ENCODE results near the gene OLAH.
"Not testable (repeated sequence)": the region's sequence is repeated elsewhere in the genome, so short reads cannot be mapped to it uniquely, and the experiment has no call there.

OLAH gene

GRCh38 chr10:15043674-15044073 lies at the start of gene OLAH:
Gene OLAH (plus strand): TSS chr10:15043943. CDS start chr10:15047289, 3,346 bp downstream.
- DNase-seq: no peak

DNA sequence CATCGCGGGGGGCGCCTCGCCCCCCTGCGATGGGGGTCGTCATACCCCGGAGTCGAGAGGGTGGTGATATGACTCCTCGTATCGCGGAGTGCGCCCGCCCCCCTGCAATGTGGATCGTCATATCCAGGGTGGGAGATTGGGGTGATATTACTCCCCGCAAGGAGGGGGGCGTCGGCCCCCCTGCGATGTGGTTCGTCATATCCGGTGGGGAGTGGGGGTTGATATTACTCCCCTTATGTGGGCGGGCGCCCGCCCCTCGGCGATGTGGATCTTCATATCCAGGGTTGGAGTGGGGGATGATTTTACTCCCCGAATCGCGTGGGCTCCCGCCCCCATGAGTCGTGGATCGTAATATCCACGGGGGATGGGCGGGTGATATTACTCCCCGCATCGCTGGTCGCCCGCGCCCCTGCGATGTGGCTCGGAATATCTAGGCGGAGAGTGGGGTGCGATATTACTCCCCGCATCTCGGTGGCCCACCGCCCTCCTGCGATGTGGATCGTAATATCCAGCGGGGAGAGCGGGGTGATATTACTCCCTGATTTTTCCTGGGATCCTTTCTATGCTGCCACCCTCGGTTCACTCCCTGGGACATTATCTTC lies 47.7 kb upstream of the OLAH start:
- DNase-seq: no peak

DNA sequence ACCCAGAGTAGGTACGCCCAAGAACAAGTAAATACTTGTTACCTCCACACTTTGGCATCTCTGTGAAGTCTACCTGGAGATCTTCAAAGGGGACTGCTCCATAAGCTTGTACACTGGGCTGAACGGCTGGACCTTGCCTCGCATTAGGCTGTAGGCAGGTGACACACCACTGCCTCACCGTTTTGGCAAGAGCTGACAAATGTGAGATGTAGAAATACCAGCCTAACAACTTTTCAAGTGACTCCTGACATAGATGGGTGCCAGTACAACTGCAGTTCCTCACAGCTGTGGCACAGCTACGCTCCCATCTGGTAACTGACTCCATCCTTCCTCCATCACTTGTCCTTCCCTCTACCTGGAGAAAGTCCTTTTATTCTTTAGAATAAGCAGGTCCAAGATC lies 30.2 kb upstream of the OLAH start:
- DNase-seq: not testable (repeated sequence)

DNA sequence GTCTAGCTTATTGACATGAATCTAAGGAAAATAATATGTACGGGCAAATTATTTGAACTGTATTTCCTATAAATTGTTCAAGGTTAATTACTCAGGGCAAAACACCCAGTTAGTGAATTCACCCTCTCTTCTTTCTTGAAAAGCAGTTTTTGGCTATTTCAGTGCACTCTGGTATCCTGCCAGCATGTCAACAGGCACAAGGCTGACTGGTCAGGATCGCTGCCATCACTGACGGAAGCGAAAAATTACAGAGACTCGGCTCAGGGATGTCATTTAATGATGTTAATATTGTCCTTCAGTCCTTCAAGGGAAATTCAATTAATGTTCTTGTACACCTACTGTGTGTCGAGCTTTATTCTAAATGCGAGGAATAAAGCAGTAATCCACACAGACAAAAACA lies 28.3 kb upstream of the OLAH start:
- no peak for DNase-seq

- DNase-seq: not testable (repeated sequence)
These were observed 22.8 kb upstream of the OLAH start for GRCh38 chr10:15020966-15021365.

DNA sequence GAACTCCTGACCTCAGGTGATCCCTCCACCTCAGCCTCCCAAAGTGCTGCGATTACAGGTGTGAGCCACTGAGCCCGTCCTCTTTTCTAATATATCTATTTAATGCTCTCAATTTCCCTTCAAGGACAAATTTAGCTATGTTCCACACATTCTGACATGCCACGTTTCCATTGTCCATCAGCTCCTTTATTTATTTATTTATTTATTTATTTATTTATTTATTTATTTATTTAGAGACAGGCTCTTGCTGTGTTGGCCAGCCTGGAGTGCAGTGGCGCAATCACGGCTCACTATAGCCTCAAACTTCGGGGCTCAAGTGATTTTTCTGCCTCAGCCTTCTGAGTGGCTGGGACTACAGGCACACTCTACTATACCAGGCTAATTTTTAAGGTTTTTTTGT lies 20.7 kb upstream of the OLAH start:
- not testable (repeated sequence) for DNase-seq

DNA sequence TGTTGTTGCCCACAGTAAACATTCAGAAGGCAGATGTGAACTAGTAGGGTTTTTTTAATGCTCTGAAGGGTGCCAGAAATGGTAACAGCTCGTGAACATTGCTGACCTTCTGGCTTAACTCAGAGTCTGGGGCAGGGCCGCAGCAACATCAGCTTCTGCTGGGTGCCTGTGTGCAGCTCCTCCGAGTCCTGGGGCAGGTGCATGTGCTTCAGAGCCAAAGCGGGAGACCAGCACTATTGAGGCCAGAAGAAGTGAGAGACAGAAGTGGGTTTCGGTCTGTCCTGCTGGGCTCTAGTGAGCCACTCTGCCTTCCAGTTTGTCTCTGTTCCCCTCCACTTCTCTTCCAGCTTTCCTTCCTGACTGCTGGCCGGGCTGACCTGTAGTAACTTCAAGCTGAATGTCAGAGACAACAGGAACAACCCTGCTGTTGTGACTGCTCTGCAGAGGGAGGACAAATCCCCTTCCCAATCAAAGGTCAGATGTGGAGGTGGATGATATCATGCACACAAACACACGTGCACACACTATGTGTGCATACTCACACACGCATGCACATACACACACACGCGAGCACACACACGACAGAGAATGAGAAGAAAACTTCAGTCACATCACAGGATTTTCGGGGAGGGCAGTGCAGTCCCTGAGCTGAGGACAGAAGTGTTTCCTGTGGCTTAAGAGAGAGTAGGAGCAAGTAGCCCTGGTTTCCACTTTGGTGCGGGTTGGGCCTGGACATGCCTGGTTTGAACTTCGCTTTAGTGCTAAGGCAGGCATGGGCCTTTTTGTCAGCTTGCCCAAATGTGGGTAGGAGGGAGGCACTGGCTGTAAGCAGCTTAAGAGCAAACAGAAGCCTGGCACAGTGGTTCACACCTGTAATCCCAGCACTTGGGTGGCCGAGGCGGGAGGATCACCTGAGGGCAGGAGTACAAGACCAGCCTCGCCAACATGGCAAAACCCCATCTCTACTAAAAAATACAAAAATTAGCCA lies 19.4 kb upstream of the OLAH start:
- not testable (repeated sequence) for DNase-seq

DNA sequence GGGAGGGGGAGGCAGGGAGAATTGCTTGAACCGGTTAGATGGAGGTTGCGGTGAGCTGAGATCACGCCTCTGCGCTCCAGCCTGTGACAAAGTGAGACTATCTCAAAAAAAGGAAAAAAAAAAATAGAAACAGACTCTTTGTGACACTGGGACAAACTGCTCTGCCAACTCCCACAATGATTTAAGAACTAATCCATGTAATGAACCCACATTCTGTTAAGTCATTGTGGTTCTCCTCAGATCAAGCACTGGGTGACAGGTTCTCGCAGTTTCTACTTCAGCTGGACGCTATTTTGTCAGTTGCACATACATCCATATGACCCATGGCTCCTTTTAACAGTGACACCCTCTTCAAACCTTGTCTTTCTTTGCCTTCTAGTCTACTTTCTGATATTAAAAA lies 18.7 kb upstream of the OLAH start:
- peak; percentile 25 for DNase-seq

DNA sequence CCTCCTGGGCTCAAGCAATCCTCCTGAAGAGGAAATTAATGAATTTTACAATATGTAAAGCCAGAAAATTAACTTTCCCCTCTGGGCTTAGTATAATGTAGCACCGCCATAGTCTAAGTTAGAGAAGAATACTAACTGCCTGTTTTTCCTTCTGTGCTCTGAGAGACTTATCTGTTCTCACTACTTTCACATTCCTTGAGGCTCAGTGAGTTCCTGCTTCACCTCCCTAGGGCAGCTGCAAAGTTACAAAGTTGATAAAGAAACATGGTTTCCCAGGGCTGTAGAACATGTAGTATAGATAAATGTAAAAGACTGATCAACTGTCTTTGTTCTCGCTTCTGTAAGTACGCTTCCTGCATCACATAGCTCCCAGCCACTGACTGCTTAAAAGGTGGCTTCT lies 16.0 kb upstream of the OLAH start:
- DNase-seq: no peak

DNA sequence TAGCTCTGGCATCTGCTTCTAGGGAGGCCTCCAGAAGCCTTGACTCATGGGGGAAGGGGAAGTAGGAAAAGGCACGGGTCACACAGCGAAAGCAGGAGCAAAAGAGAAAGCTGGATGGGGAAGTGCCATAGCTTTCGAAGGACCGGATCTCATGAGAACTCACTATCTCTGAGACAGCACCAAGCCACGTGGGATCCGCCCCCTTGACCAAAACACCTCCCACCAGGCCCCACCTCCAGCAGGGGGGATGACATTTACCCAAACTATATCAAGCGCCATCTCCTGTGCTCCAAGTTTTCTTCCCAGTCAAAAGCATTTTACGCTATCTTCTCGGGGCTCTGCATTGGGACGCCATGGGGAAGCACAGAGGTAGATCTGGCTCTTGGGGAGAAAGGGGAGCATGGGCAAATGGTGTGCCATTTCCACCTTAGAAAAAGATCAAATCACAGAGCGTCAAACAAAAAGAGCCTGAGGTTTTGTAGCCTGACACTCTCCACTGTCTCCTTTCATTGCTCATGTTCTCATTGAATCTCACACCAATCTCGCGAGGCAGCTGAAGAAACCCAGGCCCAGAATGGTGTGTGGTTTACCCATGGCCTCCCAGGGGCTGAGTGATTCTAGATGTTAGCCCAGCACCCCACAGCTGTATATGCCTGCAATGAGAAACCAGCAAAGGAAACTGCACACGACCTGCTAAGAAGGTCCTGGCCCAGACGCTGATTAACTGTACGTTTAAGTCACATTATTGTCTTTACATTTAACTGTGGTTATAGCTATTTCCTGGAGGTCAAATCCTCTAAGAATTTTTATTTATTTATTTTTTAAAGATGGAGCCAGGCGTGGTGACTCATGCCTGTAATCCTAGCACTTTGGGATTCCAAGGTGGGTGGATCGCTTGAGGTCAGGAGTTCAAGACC lies 8.1 kb upstream of the OLAH start:
- peak; percentile 51 for DNase-seq

DNA sequence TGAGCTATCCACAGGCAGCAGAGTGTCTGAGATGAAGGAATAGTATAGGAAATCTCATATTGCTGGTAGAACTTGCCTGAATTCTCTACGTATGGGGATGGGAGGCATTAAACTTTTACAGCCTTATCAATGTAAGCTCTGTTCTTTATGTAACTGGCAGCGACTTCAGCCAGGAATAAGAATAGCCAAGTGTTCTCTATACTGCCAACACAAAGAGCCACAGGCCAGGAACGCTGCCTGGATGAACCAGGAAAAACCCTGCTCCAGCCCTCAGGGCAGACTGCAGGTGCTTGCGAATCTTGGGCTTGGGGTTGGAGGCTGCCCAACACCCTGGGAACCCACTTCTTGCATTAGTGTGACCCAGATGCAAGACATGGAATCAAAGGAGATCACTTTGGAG lies 6.1 kb upstream of the OLAH start:
- DNase-seq: no peak

- DNase-seq: no peak
These were observed 5.3 kb upstream of the OLAH start for GRCh38 chr10:15038416-15038815.

- no peak for DNase-seq
These were observed 1.6 kb downstream of the OLAH start for GRCh38 chr10:15045380-15045779.

DNA sequence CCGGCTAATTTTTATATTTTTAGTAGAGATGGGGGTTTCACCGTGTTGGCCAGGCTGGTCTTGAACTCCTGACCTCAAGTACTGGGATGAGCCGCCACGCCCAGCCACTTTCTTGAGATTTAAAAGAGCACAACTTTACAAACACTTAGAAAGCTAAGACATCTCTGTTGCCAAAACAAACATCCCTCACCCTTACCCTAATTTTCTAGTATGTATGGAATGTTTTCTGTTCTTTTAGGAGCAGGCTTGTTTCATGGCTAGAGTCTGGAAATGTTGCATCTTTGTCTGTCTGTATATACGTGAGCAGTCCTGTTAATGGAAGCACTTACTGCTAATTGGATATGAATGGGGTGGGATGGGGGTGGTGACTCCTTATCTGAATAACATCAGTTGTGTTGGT lies 2.9 kb downstream of the OLAH start:
- no peak for DNase-seq

- no peak for DNase-seq
These were observed 5.8 kb downstream of the OLAH start for GRCh38 chr10:15049533-15049932.

- no peak for DNase-seq
These were observed 8.4 kb downstream of the OLAH start for GRCh38 chr10:15052121-15052520.

GRCh38 chr10:15053061-15053460 lies 9.3 kb downstream of the OLAH start:
- no peak for DNase-seq

DNA sequence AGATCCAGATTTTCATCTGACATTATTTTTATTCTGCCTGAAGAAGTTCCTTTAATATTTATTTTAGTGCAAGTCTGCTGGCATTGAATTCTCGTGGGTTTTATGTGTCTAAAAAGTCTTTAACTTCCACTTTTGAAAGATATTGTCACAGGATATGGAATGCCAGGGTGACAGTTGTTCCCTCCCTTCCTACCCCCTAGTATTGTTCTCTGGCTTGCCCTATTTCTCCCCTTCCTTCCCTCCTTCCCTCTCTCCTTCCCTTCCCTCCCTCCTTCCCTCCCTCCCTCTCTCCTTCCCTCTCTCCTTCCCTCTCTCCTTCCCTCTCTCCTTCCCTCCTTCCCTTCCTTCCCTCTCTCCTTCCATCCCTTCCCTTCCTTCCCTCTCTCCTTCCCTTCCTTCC lies 14.9 kb downstream of the OLAH start:
- no peak for DNase-seq

DNA sequence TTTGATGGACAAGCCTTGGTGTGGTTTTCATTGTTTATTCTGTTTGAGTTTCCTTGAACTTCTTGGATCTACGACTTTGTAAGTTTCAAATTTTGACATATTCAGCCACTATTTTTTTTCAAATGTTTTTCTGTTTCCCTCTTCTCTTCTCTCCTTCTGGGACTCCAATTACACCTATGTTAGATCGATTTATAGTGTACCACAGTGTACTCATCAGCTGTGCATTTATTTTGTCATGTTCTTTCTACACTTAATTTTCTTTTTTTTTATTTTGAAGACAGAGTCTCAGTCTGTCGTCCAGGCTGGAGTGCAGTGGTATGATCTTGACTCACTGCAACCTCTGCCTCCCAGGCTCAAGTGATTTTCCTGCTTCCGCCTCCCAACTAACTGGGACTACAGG lies 16.2 kb downstream of the OLAH start:
- DNase-seq: no peak

DNA sequence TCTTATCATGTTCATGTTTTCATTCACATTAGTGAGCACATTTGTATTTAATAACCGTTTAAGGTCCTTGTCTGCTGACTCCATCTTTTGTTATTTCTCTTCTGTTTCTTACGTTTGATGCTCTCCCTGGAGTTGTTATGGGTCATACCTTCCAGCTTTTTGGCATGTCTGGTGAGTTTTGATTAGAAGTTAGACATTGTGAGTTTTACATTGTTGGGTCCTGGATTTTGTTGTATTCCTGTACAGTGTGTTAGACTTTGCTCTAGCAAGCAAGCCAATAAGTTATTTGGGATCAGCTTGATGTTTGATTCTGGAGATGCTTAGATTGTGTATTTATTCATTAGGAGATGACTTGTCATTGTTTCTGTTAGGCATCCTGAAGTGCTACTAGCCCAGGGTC lies 16.9 kb downstream of the OLAH start:
- no peak for DNase-seq

- DNase-seq: no peak
These were observed 23.4 kb downstream of the OLAH start for GRCh38 chr10:15067154-15067553.

DNA sequence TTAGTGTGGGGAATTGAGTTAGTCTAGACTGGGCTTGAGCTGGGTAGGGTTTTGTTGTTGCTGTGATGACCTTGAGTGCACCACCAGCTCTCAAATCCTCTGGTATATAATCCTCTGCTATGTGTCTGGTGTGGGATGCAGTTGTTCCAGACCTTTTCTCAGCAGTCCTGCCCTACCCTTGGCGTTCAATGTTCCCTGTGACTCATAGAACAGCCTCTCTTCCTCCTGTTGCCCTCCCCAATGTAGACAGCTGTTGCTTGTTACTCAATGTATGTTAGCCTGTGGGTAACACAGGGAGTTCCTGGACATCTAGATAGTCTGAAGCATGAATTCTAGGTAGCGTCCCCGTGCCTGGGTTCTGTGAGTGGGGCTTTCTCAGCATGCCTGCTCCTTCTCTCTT lies 25.1 kb downstream of the OLAH start:
- DNase-seq: no peak

DNA sequence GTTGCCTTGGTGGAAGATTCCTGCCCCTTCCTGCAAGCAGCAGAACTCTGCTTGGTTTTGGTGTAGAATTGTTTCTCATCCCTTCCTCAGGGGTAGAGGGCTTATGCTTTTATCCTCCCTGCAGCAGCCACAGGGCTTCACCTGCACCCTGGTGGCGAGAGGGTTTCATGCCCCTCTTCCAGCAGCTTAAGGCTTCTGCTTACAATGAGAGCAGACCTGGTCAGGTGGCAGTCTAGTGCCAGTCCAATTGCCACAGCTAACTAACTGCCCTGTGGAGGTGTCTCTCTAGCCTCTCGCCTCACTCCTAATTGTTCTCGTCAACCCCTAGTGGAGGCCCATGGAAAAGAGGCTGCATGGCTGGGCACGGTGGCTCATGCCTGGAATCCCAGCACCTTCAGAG lies 25.5 kb downstream of the OLAH start:
- DNase-seq: no peak

Data from GDM1 (cell line).